Endothelial cell of umbilical vein (primary cell): ENCODE data around the gene RNH1. TPM values are rescaled to one million over a fixed set of nuclear protein-coding genes. Genes with fewer than 3 reads are reported as not detected.

Experiments used
- BruUV-seq: library from RNA; stranded (reverse); fragments of 400-500 nt; replicated peaks from 2 replicates; lab custom pipeline; 2021; lab: Mats Ljungman, UMichigan
- CTCF ChIA-PET: fragments of 300-600, 350-600 bp; sonication (Branson Sonifier 250); formaldehyde crosslinking; loops from one replicate; lab custom pipeline; 2021; ENCODE audit warnings: antibody characterized with exemption, inconsistent platforms; lab: Charles Lee
- POLR2A ChIA-PET: fragments of 300-600, 350-600 bp; sonication (Branson Sonifier 250); formaldehyde crosslinking; loops from one replicate; lab custom pipeline; 2021; ENCODE audit warnings: antibody characterized with exemption, inconsistent platforms; lab: Charles Lee
- DNase-seq: peaks from one replicate; pipeline ENCODE4 v3.0.0-alpha.2; 2011; ENCODE audit warnings: low read depth, low spot score
- FAIRE-seq: peaks from 2 replicates; lab custom pipeline; 2011; peaks lifted over from hg19 to GRCh38; lab: Jason Lieb, UNC
- H2AFZ ChIP-seq: 2 replicates; pipeline ENCODE4 v1.6.0; 2012; ENCODE audit warnings: low read depth, low read length, control low read depth, inconsistent platforms
- H3K27ac ChIP-seq: 2 replicates; pipeline ENCODE4 v1.5.1; 2011; ENCODE audit warnings: low read depth, mild to moderate bottlenecking, control low read depth, low read length, moderate library complexity; ENCODE audit not compliant: insufficient read depth
- H3K27me3 ChIP-seq, 2 experiments: 2 replicates each; pipeline versions ENCODE4 v1.6.0 to v1.6.1; 2011; ENCODE audit warnings: low read length in 2 of 2, mixed read lengths in 1 of 2; ENCODE audit not compliant: control insufficient read depth in 2 of 2, insufficient read depth in 2 of 2
- H3K36me3 ChIP-seq, 2 experiments: 2 replicates in 1 of 2; 3 replicates in 1 of 2; pipeline ENCODE4 v1.5.1; 2011; ENCODE audit warnings: low read length in 2 of 2, mild to moderate bottlenecking in 1 of 2, moderate library complexity in 1 of 2; ENCODE audit not compliant: control insufficient read depth in 2 of 2, insufficient read depth in 2 of 2; ENCODE audit errors: extremely low read depth in 1 of 2
- H3K4me1 ChIP-seq: 3 replicates; pipeline ENCODE4 v1.5.1; 2011; ENCODE audit warnings: mild to moderate bottlenecking, low read length; ENCODE audit not compliant: control insufficient read depth, insufficient read depth; ENCODE audit errors: extremely low read depth
- H3K4me2 ChIP-seq: 2 replicates; pipeline ENCODE4 v1.6.1; 2011; ENCODE audit warnings: low read length, control low read depth, mixed read lengths; ENCODE audit not compliant: insufficient read depth
- H3K4me3 ChIP-seq, 3 experiments: fragments of 200-600 bp in 1 of 3; sonication (generic), shearing (Covaris generic) in 1 of 3; replicated peaks in 1 of 3; 2 replicates each; pipeline ENCODE4 v1.5.1; 2011 to 2016; ENCODE audit warnings: control low read depth in 3 of 3, low read length in 3 of 3, mild to moderate bottlenecking in 2 of 3, inconsistent platforms in 1 of 3, low read depth in 1 of 3, moderate library complexity in 1 of 3; ENCODE audit not compliant: insufficient read depth in 1 of 3
- H3K79me2 ChIP-seq: 2 replicates; pipeline ENCODE4 v1.6.0; 2012; ENCODE audit warnings: low read length, inconsistent platforms; ENCODE audit not compliant: control insufficient read depth, insufficient read depth
- H3K9ac ChIP-seq: replicated peaks from 2 replicates; pipeline ENCODE3; 2011; ENCODE audit warnings: low read length, control low read depth; ENCODE audit not compliant: insufficient read depth; ENCODE audit errors: extremely low read depth
- H3K9me1 ChIP-seq: replicated peaks from 3 replicates; pipeline ENCODE4 v1.6.0; 2011; ENCODE audit warnings: mild to moderate bottlenecking, low read length; ENCODE audit not compliant: control insufficient read depth, insufficient read depth; ENCODE audit errors: extremely low read depth
- H3K9me3 ChIP-seq: replicated peaks from 2 replicates; pipeline ENCODE4 v1.5.1; 2012; ENCODE audit warnings: low read length, inconsistent platforms; ENCODE audit not compliant: control insufficient read depth, insufficient read depth
- H4K20me1 ChIP-seq: replicated peaks from 2 replicates; pipeline ENCODE3; 2011; ENCODE audit warnings: mild to moderate bottlenecking, low read length; ENCODE audit not compliant: control insufficient read depth, insufficient read depth; ENCODE audit errors: extremely low read depth
- EZH2 ChIP-seq: IDR thresholded peaks from 2 replicates; pipeline ENCODE4 v1.6.1; 2012; ENCODE audit warnings: borderline replicate concordance, low read depth, mild to moderate bottlenecking, moderate library complexity, low read length, inconsistent platforms; ENCODE audit not compliant: severe bottlenecking
- FOS ChIP-seq: IDR thresholded peaks from 2 replicates; pipeline ENCODE4 v1.6.1; 2011; ENCODE audit warnings: mild to moderate bottlenecking, low read length, moderate library complexity, borderline replicate concordance; ENCODE audit not compliant: insufficient read depth
- GATA2 ChIP-seq: IDR thresholded peaks from 2 replicates; pipeline ENCODE4 v1.7.0; 2011; ENCODE audit warnings: low read depth, mild to moderate bottlenecking, moderate library complexity, mixed read lengths, low read length; ENCODE audit not compliant: insufficient read length, insufficient read depth
- JUN ChIP-seq: IDR thresholded peaks from 2 replicates; pipeline ENCODE4 v1.6.1; 2011; ENCODE audit warnings: borderline replicate concordance, low read depth; ENCODE audit not compliant: insufficient read length, insufficient read depth
- MYC ChIP-seq: IDR thresholded peaks from one replicate; pipeline ENCODE4 v1.6.1; 2011; ENCODE audit warnings: mild to moderate bottlenecking, low read depth, low read length
- POLR2A ChIP-seq: IDR thresholded peaks from 2 replicates; pipeline ENCODE4 v1.6.1; 2012; ENCODE audit warnings: low read depth, mild to moderate bottlenecking, control low read depth, low read length
- POLR2AphosphoS5 ChIP-seq: IDR thresholded peaks from 2 replicates; pipeline ENCODE4 v1.6.1; 2012; ENCODE audit warnings: low read depth, mild to moderate bottlenecking, control low read depth, low read length, moderate library complexity; ENCODE audit not compliant: insufficient read depth
- dilution Hi-C: fragments of 300-500 bp; cut with MboI; formaldehyde crosslinking; loops from one replicate; pipeline ENCODE4 v1.15.0; 2019; ENCODE audit warnings: low sequenced_read_pairs; ENCODE audit not compliant: extremely low pct_ligation_motif_present
- intact Hi-C: fragments of 100-400 bp; cut with micrococcal nuclease; formaldehyde crosslinking; loops from one replicate; pipeline ENCODE4 v1.10.0; 2022
- polyA plus RNA-seq, 4 experiments: library from polyadenylated mRNA; depleted of rRNA in 3 of 4; stranded (reverse) in 3 of 4; unstranded in 1 of 4; fragments of >200 nt; gene quantifications; 2 replicates each; pipeline versions ENCODE4 v1.2.1 to v1.2.3, GENCODE V29; 2011 to 2012; ENCODE audit warnings: missing spikeins in 1 of 4
- total RNA-seq: library from RNA; stranded (reverse); gene quantifications from 2 replicates; pipeline ENCODE4 v1.2.3, GENCODE V29; 2021
- TF ChIP-seq, protein P1 (sequence below), 2 donors: IDR thresholded peaks; 1 replicate in 1 of 2; 2 replicates in 1 of 2; pipeline ENCODE4 v1.5.1; 2011; ENCODE audit warnings: low read length in 2 of 2, mild to moderate bottlenecking in 2 of 2, moderate library complexity in 2 of 2, control low read depth in 1 of 2, inconsistent platforms in 1 of 2, low read depth in 1 of 2; ENCODE audit not compliant: insufficient read depth in 1 of 2; ENCODE audit errors: extremely low read depth in 1 of 2
- TF ChIP-seq, protein P2 (sequence below): IDR thresholded peaks from 2 replicates; pipeline ENCODE4 v1.6.1; 2011; ENCODE audit not compliant: insufficient read depth, insufficient read length

Gene RNH1
- total and polyA plus RNA-seq, 2 donors (not counting 3 experiments of a cell fraction or from before 2014, with no cell fraction given): 144 to 198 TPM

DNA sequence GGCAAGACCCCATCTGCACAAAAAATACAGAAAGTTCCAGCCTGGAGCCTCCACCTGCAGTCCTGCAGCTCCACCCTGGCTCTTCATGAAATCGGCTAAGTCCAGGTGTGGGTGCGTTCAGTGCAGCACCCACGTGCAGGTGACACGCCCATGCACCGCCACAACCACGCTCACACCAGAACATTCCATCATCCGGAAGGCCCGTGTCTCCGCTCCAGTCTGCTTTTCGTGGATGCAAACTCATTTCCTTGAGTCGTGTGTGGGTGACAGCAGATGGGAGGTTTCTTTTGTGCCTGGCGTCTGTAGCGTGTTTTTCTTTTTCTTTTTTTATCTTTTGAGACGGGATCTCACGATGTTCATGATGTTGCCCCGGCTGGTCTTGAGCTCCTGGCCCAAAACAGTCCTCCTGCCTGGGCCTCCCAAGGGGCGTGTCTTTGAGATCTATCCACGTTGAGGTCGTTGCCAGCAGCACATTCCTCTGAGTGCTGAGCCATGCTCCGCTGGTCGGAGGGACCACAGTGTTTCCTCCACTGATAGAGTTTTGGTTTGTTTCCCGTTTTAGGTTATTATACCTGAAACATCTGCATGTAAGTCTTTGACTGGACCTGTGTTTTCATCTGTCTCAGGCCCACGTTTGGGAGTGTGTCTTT, 49.8 kb downstream of the RNH1 start:
- Histone ChIP-seq H3K9me3 (no peaks in the 10 kb centered on the region), H3K4me2 (no peak overlapping the region), H3K27ac (no peak overlapping the region), H3K9ac (no peak overlapping the region), H3K4me1 (no peaks in the 10 kb centered on the region), H3K27me3 (no peaks in the 10 kb centered on the region), H3K9me1 (no peaks in the 10 kb centered on the region), H3K79me2 (peaks cover 46% of the 10 kb centered on the region), H3K36me3 (peaks cover 0 to 31% of the 10 kb centered on the region in 2 experiments), H3K4me3 (no peak overlapping the region), H2AFZ (no peak overlapping the region), H4K20me1 (no peaks in the 10 kb centered on the region)
- no peak for TF ChIP-seq JUN
- TF ChIP-seq, protein P1, sequence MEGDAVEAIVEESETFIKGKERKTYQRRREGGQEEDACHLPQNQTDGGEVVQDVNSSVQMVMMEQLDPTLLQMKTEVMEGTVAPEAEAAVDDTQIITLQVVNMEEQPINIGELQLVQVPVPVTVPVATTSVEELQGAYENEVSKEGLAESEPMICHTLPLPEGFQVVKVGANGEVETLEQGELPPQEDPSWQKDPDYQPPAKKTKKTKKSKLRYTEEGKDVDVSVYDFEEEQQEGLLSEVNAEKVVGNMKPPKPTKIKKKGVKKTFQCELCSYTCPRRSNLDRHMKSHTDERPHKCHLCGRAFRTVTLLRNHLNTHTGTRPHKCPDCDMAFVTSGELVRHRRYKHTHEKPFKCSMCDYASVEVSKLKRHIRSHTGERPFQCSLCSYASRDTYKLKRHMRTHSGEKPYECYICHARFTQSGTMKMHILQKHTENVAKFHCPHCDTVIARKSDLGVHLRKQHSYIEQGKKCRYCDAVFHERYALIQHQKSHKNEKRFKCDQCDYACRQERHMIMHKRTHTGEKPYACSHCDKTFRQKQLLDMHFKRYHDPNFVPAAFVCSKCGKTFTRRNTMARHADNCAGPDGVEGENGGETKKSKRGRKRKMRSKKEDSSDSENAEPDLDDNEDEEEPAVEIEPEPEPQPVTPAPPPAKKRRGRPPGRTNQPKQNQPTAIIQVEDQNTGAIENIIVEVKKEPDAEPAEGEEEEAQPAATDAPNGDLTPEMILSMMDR (IDR thresholded peaks at IDR 0.05; ENCODE audit: extremely low read depth in 1 of 2, insufficient read depth in 1 of 2, low read depth in 1 of 2, low read length in 2 of 2): no peak
- FAIRE-seq: no peak
- POLR2A ChIA-PET: no interaction called here
- no peak for DNase-seq
- dilution Hi-C loops: no loop called here
- CTCF ChIA-PET: interaction anchor here (1.7 kb wide), 1 partner anchor 8 kb away, joined by 5 read pairs; no protein-coding TSS in a partner anchor
- intact Hi-C loops: no loop called here
- BruUV-seq: no TSS peak

DNA sequence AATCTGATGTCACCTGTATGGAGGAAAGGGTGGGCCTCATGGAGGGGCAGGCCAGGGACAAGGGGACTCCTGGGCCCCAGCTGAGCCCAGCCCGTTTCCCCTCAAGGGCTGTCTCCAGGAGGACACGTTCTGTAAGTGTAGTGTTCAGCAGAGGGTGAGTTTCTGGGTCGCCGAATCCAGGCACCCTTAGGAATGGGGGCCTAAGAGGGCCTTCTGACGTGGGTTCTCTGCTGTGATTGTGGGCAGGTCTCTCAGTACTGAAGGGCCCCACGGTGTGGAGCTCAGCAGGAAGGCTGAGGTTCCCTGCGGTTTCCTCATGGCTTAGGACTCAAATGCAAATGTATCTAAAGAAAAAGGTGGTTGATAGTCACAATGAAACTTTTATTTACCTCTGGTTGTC, 50.5 kb downstream of the RNH1 start:
- intact Hi-C loops: no loop called here

More for the DNA sequence above, 50.5 kb downstream of the RNH1 start:
- H3K4me2 ChIP-seq: no peak overlapping the region
- TF ChIP-seq, protein P1 (IDR thresholded peaks at IDR 0.05; ENCODE audit: extremely low read depth in 1 of 2, insufficient read depth in 1 of 2, low read depth in 1 of 2, low read length in 2 of 2): no peak
- no peak for TF ChIP-seq JUN
- no peak for TF ChIP-seq EZH2
- no peak for TF ChIP-seq GATA2
- TF ChIP-seq, protein P2, sequence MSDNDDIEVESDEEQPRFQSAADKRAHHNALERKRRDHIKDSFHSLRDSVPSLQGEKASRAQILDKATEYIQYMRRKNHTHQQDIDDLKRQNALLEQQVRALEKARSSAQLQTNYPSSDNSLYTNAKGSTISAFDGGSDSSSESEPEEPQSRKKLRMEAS: no peak
- no peak for TF ChIP-seq MYC
- no peak for TF ChIP-seq FOS
- no peak for TF ChIP-seq POLR2A
- TF ChIP-seq POLR2AphosphoS5: no peak
- H3K36me3 ChIP-seq: peaks cover 0 to 27% of the 10 kb centered on the region in 2 experiments
- ChIA-PET CTCF (interaction anchor here (1.7 kb wide), 1 partner anchor 9 kb away, joined by 5 read pairs; no protein-coding TSS in a partner anchor), POLR2A (no interaction called here)
- H3K27me3 ChIP-seq: no peaks in the 10 kb centered on the region
- H3K27ac ChIP-seq: no peak overlapping the region
- no peaks in the 10 kb centered on the region for H3K9me3 ChIP-seq
- H3K9me1 ChIP-seq: no peaks in the 10 kb centered on the region
- H3K4me3 ChIP-seq: no peak overlapping the region
- no peak overlapping the region for H3K9ac ChIP-seq
- dilution Hi-C loops: no loop called here
- no peaks in the 10 kb centered on the region for H4K20me1 ChIP-seq
- FAIRE-seq: no peak
- no peak overlapping the region for H2AFZ ChIP-seq
- DNase-seq: no peak
- no TSS peak for BruUV-seq
- peaks cover 2% of the 10 kb centered on the region for H3K4me1 ChIP-seq
- H3K79me2 ChIP-seq: peaks cover 53% of the 10 kb centered on the region
